DMS 273 (cell line): ENCODE data around the gene NAXE.
"Not testable (repeated sequence)": the region's sequence is repeated elsewhere in the genome, so short reads cannot be mapped to it uniquely, and the experiment has no call there.

ENCODE experiments used
- DNase-seq: peaks from one replicate; lab custom pipeline; 2025; ENCODE audit not compliant: unreplicated experiment; lab: John Stamatoyannopoulos, UW

Gene NAXE

GRCh38 chr1:156591432-156592157 lies at the start of gene NAXE:
Gene NAXE, plus strand, starts transcription at chr1:156591776. Its CDS starts 29 bp downstream, at chr1:156591805.
- DNase-seq = peak; percentile 90

GRCh38 chr1:156543066-156543465 lies 48.5 kb upstream of the NAXE start:
- DNase-seq = no peak

GRCh38 chr1:156544592-156545102 lies 46.9 kb upstream of the NAXE start:
- no peak for DNase-seq

GRCh38 chr1:156546267-156546666 lies 45.3 kb upstream of the NAXE start:
- no peak for DNase-seq

- DNase-seq = no peak
These were observed 44.1 kb upstream of the NAXE start for GRCh38 chr1:156547434-156547833.

GRCh38 chr1:156547982-156548381 lies 43.6 kb upstream of the NAXE start:
- no peak for DNase-seq

GRCh38 chr1:156549390-156549789 lies 42.2 kb upstream of the NAXE start:
- no peak for DNase-seq

GRCh38 chr1:156549831-156550230 lies 41.7 kb upstream of the NAXE start:
- no peak for DNase-seq

GRCh38 chr1:156550346-156550745 lies 41.2 kb upstream of the NAXE start:
- no peak for DNase-seq

- DNase-seq = no peak
These were observed 40.4 kb upstream of the NAXE start for GRCh38 chr1:156551066-156551643.

- DNase-seq = no peak
These were observed 39.7 kb upstream of the NAXE start for GRCh38 chr1:156551869-156552268.

GRCh38 chr1:156552518-156552917 lies 39.1 kb upstream of the NAXE start:
- DNase-seq = no peak

GRCh38 chr1:156552937-156553336 lies 38.6 kb upstream of the NAXE start:
- not testable (repeated sequence) for DNase-seq

GRCh38 chr1:156553860-156554485 lies 37.6 kb upstream of the NAXE start:
- no peak for DNase-seq

- no peak for DNase-seq
These were observed 36.6 kb upstream of the NAXE start for GRCh38 chr1:156554971-156555370.

- no peak for DNase-seq
These were observed 35.9 kb upstream of the NAXE start for GRCh38 chr1:156555715-156556114.

GRCh38 chr1:156556354-156556753 lies 35.2 kb upstream of the NAXE start:
- DNase-seq = peak; percentile 30

GRCh38 chr1:156559086-156559796 lies 32.3 kb upstream of the NAXE start:
- no peak for DNase-seq

- DNase-seq = no peak
These were observed 31.7 kb upstream of the NAXE start for GRCh38 chr1:156559797-156560385.

GRCh38 chr1:156560585-156561163 lies 30.9 kb upstream of the NAXE start:
- no peak for DNase-seq

GRCh38 chr1:156565519-156565918 lies 26.1 kb upstream of the NAXE start:
- no peak for DNase-seq
